Astrocyte of the hippocampus (primary cell): Measurements from ENCODE around the gene FBRS.
"Not testable (repeated sequence)": the region's sequence is repeated elsewhere in the genome, so short reads cannot be mapped to it uniquely, and the experiment has no call there.

Source experiments
- DNase-seq: peaks from one replicate; pipeline ENCODE4 v3.0.0; 2011; ENCODE audit warnings: low read depth, low spot score

FBRS gene

GRCh38 chr16:30657866-30658730 is at the start of gene FBRS:
Gene FBRS (plus strand): TSS chr16:30658431. CDS start chr16:30659519, 1,088 bp downstream.
- DNase-seq, result peak; percentile 100

- peak; percentile 78 for DNase-seq
Observed at GRCh38 chr16:30609002-30609925, 49.0 kb upstream of the FBRS start.

GRCh38 chr16:30609926-30610839 is 48.0 kb upstream of the FBRS start, which contains the start of gene ZNF689:
Gene ZNF689 (minus strand): TSS chr16:30610389. CDS start chr16:30610041, 348 bp downstream.
- peak; percentile 98 for DNase-seq

GRCh38 chr16:30615358-30616091 is 42.7 kb upstream of the FBRS start:
- DNase-seq, result peak; percentile 32

GRCh38 chr16:30619202-30619601 is 39.0 kb upstream of the FBRS start:
- DNase-seq, result no peak

GRCh38 chr16:30619638-30620037 is 38.6 kb upstream of the FBRS start:
- DNase-seq, result no peak

GRCh38 chr16:30620169-30620568 is 38.1 kb upstream of the FBRS start:
- DNase-seq, result no peak

GRCh38 chr16:30621765-30622164 is 36.5 kb upstream of the FBRS start:
- DNase-seq, result no peak

- DNase-seq, result no peak
Observed at GRCh38 chr16:30622455-30623032, 35.7 kb upstream of the FBRS start.

GRCh38 chr16:30623536-30624283 is 34.5 kb upstream of the FBRS start:
- no peak for DNase-seq

- DNase-seq, result no peak
Observed at GRCh38 chr16:30626236-30626635, 32.0 kb upstream of the FBRS start.

GRCh38 chr16:30628628-30629540 is 29.3 kb upstream of the FBRS start:
- DNase-seq, result peak; percentile 81

- DNase-seq, result not testable (repeated sequence)
Observed at GRCh38 chr16:30632454-30632853, 25.8 kb upstream of the FBRS start.

GRCh38 chr16:30633526-30633925 is 24.7 kb upstream of the FBRS start:
- DNase-seq, result no peak

GRCh38 chr16:30636599-30636998 is 21.6 kb upstream of the FBRS start:
- DNase-seq, result no peak

- not testable (repeated sequence) for DNase-seq
Observed at GRCh38 chr16:30637139-30637538, 21.1 kb upstream of the FBRS start.

- peak; percentile 52 for DNase-seq
Observed at GRCh38 chr16:30637944-30638343, 20.3 kb upstream of the FBRS start.

- DNase-seq, result no peak
Observed at GRCh38 chr16:30641378-30641982, 16.8 kb upstream of the FBRS start.
